ENCODE data around the gene EIF4G3. TPM values are rescaled to one million over a fixed set of nuclear protein-coding genes. Genes with fewer than 3 reads are reported as not detected.

The EIF4G3 gene
- total RNA-seq, 1 experiment from 2014 or later = 87.6 TPM

GRCh38 chr1:20871419-20871818 is 305.3 kb downstream of the EIF4G3 start:
- ChIA-PET CTCF (interaction anchor here (0.6 kb wide), 2 partner anchors 8 to 183 kb away, joined by 3 read pairs; no protein-coding TSS in a partner anchor), POLR2A (interaction anchor here (0.7 kb wide), 1 partner anchor 19 kb away, joined by 3 read pairs; no protein-coding TSS in a partner anchor)
- TF ChIP-seq CTCF (IDR thresholded peaks at IDR 0.05; ENCODE audit: unreplicated experiment) = no peak
- Mint-ChIP-seq H3K27me3 (ENCODE audit: insufficient read depth, unreplicated experiment) (no peaks in the 10 kb centered on the region), H3K4me1 (ENCODE audit: insufficient read depth, unreplicated experiment) (peaks cover 14% of the 10 kb centered on the region), H3K36me3 (ENCODE audit: insufficient read depth, unreplicated experiment) (peaks cover 44% of the 10 kb centered on the region), H3K27ac (ENCODE audit: low read depth, unreplicated experiment) (no peak overlapping the region), H3K4me3 (ENCODE audit: unreplicated experiment) (no peak overlapping the region), H3K9me3 (ENCODE audit: unreplicated experiment) (no peaks in the 10 kb centered on the region)
- intact Hi-C loops (cut with micrococcal nuclease) = no loop called here
- DNase-seq (ENCODE audit: unreplicated experiment) = no peak
- BruUV-seq (replicated peaks) = no TSS peak

GRCh38 chr1:20870718-20871117 is 306.0 kb downstream of the EIF4G3 start:
- ChIA-PET POLR2A (interaction anchor here (0.5 to 0.7 kb wide), 2 partner anchors 20 to 56 kb away, joined by 3 to 5 read pairs; no protein-coding TSS in a partner anchor), CTCF (no interaction called here)
- Mint-ChIP-seq H3K4me3 (ENCODE audit: unreplicated experiment) (no peak overlapping the region), H3K9me3 (ENCODE audit: unreplicated experiment) (no peaks in the 10 kb centered on the region), H3K4me1 (ENCODE audit: insufficient read depth, unreplicated experiment) (peaks cover 14% of the 10 kb centered on the region), H3K36me3 (ENCODE audit: insufficient read depth, unreplicated experiment) (peaks cover 42% of the 10 kb centered on the region), H3K27ac (ENCODE audit: low read depth, unreplicated experiment) (peak overlapping the region; percentile 32), H3K27me3 (ENCODE audit: insufficient read depth, unreplicated experiment) (no peaks in the 10 kb centered on the region)
- intact Hi-C loops (cut with micrococcal nuclease) = no loop called here
- no peak for TF ChIP-seq CTCF (IDR thresholded peaks at IDR 0.05; ENCODE audit: unreplicated experiment)
- DNase-seq (ENCODE audit: unreplicated experiment) = no peak
- no TSS peak for BruUV-seq (replicated peaks)

- Mint-ChIP-seq H3K4me3 (ENCODE audit: unreplicated experiment) (no peak overlapping the region), H3K9me3 (ENCODE audit: unreplicated experiment) (no peaks in the 10 kb centered on the region), H3K36me3 (ENCODE audit: insufficient read depth, unreplicated experiment) (peaks cover 39% of the 10 kb centered on the region), H3K27me3 (ENCODE audit: insufficient read depth, unreplicated experiment) (no peaks in the 10 kb centered on the region), H3K4me1 (ENCODE audit: insufficient read depth, unreplicated experiment) (peaks cover 14% of the 10 kb centered on the region), H3K27ac (ENCODE audit: low read depth, unreplicated experiment) (no peak overlapping the region)
- TF ChIP-seq CTCF (IDR thresholded peaks at IDR 0.05; ENCODE audit: unreplicated experiment) = no peak
- ChIA-PET POLR2A (interaction anchor here (0.6 to 1.3 kb wide), 7 partner anchors 11 to 304 kb away, joined by 3 to 5 read pairs (median 3); no protein-coding TSS in a partner anchor), CTCF (no interaction called here)
- no TSS peak for BruUV-seq (replicated peaks)
- DNase-seq (ENCODE audit: unreplicated experiment) = no peak
- intact Hi-C loops (cut with micrococcal nuclease) = no loop called here
These were observed 308.4 kb downstream of the EIF4G3 start for GRCh38 chr1:20868263-20868662.

GRCh38 chr1:20867847-20868246 is 308.9 kb downstream of the EIF4G3 start:
- Mint-ChIP-seq H3K9me3 (ENCODE audit: unreplicated experiment) (no peaks in the 10 kb centered on the region), H3K4me1 (ENCODE audit: insufficient read depth, unreplicated experiment) (peaks cover 14% of the 10 kb centered on the region), H3K36me3 (ENCODE audit: insufficient read depth, unreplicated experiment) (peaks cover 41% of the 10 kb centered on the region), H3K27ac (ENCODE audit: low read depth, unreplicated experiment) (no peak overlapping the region), H3K27me3 (ENCODE audit: insufficient read depth, unreplicated experiment) (no peaks in the 10 kb centered on the region), H3K4me3 (ENCODE audit: unreplicated experiment) (no peak overlapping the region)
- ChIA-PET POLR2A (interaction anchor here (0.6 to 1.3 kb wide), 8 partner anchors 12 to 304 kb away, joined by 3 to 5 read pairs (median 3); no protein-coding TSS in a partner anchor), CTCF (interaction anchor here (1.0 kb wide), 1 partner anchor 328 kb away, joined by 8 read pairs; no protein-coding TSS in a partner anchor)
- intact Hi-C loops (cut with micrococcal nuclease) = no loop called here
- BruUV-seq (replicated peaks) = no TSS peak
- no peak for TF ChIP-seq CTCF (IDR thresholded peaks at IDR 0.05; ENCODE audit: unreplicated experiment)
- peak; percentile 45 for DNase-seq (ENCODE audit: unreplicated experiment)

Measured in MCF 10A (cell line).